GM10248 (cell line): Measurements from ENCODE around the gene WNT2B.

Experiments used
- CTCF ChIA-PET: fragments of 300-600 bp; sonication (Branson Sonifier 250); formaldehyde crosslinking; extraction: SDS; loops from one replicate; lab custom pipeline; 2021; ENCODE audit warnings: antibody characterized with exemption; lab: Yijun Ruan, JAX
- POLR2A ChIA-PET: fragments of 350-650 bp; sonication (Branson Sonifier 250); formaldehyde crosslinking; extraction: SDS; loops from one replicate; lab custom pipeline; 2020; ENCODE audit warnings: antibody characterized with exemption; lab: Yijun Ruan, JAX
- DNase-seq: peaks from one replicate; pipeline ENCODE4 v3.0.0; 2012; ENCODE audit errors: extremely low spot score
- CTCF ChIP-seq: IDR thresholded peaks from 2 replicates; pipeline ENCODE4 v1.5.1; 2012; ENCODE audit warnings: mild to moderate bottlenecking, low read depth; ENCODE audit errors: extremely low read depth, missing control alignments, control extremely low read depth

Gene WNT2B

GRCh38 chr1:112528076-112528475 is 19.3 kb downstream of the WNT2B start:
- no peak for DNase-seq
- ChIA-PET CTCF (interaction anchor here (1.0 to 3.5 kb wide), 5 partner anchors 11 to 62 kb away, joined by 3 to 20 read pairs (median 3); no protein-coding TSS in a partner anchor), POLR2A (no interaction called here)
- TF ChIP-seq CTCF, result no peak

DNA sequence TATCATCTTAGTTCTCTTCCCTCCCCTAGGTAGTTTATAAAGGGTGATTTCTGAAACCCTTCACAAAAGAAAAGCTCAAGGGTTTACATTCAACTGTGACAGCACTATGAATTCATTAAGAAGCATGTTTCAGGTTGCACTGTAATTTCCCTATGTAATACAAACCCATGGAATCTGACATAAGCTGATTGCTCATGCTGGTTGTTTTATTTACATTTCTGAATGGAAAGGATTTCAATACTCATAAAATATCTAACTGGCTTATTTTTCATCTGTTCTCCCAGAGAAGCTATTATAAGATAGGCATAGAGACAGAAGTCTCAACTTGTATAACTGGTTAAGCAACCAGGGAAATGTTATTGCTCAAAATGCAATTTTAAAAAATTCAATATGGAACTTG is 20.5 kb downstream of the WNT2B start:
- DNase-seq, result no peak
- TF ChIP-seq CTCF, result no peak
- ChIA-PET CTCF (interaction anchor here (1.1 to 3.5 kb wide), 6 partner anchors 10 to 188 kb away, joined by 3 to 20 read pairs (median 3); no protein-coding TSS in a partner anchor), POLR2A (interaction anchor here (0.6 kb wide), 1 partner anchor 32 kb away, joined by 7 read pairs; no protein-coding TSS in a partner anchor)

GRCh38 chr1:112530832-112531231 is 22.1 kb downstream of the WNT2B start:
- DNase-seq, result no peak
- no peak for TF ChIP-seq CTCF
- ChIA-PET POLR2A (no interaction called here), CTCF (interaction anchor here (1.0 to 2.9 kb wide), 8 partner anchors 9 to 140 kb away, joined by 3 to 11 read pairs (median 4); no protein-coding TSS in a partner anchor)

DNA sequence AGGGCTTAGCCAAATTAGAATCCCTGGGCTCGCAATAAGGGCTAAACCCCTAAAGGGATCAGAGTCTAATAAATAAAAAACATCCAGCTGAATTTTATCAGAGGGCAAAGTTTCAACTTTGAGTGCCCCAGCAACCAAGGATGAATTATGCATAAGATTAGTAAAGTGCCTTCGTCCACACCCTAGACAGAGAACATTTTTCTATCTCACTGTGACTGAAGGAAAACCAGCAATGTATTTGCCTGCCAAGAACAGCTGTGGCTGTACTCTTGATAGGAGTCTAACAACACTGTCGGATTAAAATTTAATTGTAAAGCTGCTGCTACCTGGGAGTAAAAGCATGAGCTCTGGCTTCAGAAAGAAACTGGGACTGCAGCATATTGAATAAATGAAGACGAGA is 23.3 kb downstream of the WNT2B start:
- ChIA-PET CTCF (interaction anchor here (1.0 to 2.9 kb wide), 2 partner anchors 10 to 16 kb away, joined by 3 to 11 read pairs; no protein-coding TSS in a partner anchor), POLR2A (no interaction called here)
- no peak for DNase-seq
- TF ChIP-seq CTCF, result no peak

GRCh38 chr1:112533029-112533428 is 24.3 kb downstream of the WNT2B start:
- DNase-seq, result no peak
- TF ChIP-seq CTCF, result no peak
- ChIA-PET CTCF (interaction anchor here (1.4 to 1.5 kb wide), 2 partner anchors 9 to 31 kb away, joined by 4 to 5 read pairs; no protein-coding TSS in a partner anchor), POLR2A (no interaction called here)

DNA sequence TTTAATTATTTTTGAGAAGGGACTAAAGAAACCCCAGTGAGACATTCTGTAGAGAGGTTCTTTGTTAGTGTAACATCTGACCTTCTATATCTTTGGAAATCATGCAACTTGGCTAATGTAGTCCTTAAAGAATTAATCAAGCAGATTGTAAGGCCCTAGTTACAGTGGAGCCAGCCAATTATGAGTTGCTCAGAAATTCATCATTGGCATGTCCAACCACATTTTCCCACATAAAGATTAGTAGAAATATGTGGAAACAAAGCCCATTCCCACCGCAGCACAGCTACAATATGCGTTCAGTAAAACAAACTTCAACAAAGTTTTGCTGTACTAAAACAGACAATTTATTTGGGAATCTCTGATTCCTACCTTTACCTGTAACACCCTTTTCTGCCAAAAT is 27.8 kb downstream of the WNT2B start:
- POLR2A ChIA-PET, result no interaction called here
- no peak for TF ChIP-seq CTCF
- CTCF ChIA-PET, result no interaction called here
- no peak for DNase-seq
